Activated CD4-positive, alpha-beta T cell treated with anti-CD3 and anti-CD28 coated beads, Interleukin-10, Interleukin-2, amounts not matched to agents 100 ng/mL and 50 ng/mL, durations not matched to agents 16 hours and 8 hours (primary cell): Measurements from ENCODE around the gene PPP2CA.
A peak's percentile ranks its signal among the peaks of the same experiment; 100 is the strongest.
"Not testable (repeated sequence)": the region's sequence is repeated elsewhere in the genome, so short reads cannot be mapped to it uniquely, and the experiment has no call there.

Experiments
- DNase-seq: peaks from one replicate; pipeline ENCODE4 v3.0.0-alpha.2; 2020

PPP2CA gene

DNA sequence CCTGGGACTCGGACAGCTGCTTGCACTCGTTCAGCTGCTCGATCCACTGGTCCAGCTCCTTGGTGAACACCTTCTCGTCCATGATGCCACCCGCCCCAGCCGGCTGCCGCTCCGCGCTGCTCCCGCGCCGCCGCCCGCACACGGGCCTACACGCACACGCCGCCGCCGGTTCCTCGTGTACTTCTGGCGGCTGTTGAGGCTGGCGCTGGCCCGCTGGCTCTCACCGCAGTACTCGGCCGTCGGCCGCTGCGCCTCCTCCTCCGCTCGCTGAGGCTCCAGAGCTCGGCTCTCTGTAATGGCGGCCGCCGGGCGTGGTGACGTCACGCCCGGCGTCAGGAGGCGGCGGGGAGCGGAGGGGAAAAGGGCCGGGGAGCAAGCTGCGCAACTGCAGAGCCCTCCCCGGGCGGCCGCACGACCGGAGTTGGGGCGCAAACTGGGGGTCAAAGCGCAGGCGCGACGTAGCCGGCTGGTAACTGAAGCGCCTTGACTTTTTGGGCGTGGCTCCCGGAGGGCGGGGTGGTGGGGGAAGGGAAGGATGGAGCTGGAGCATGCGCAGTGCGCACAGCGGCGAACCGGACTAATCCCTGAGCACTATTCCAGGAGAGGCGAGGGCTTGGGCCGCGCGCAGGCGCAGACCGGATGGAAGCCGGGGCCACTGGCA is at the start of gene PPP2CA:
Gene PPP2CA (minus strand): TSS at position 294 of the 661 bp plus-strand sequence. CDS start 212 bp downstream, at position 82.
- DNase-seq, result peak; percentile 99

- no peak for DNase-seq
Measured at GRCh38 chr5:134273642-134274395, 47.9 kb upstream of the PPP2CA start.

DNA sequence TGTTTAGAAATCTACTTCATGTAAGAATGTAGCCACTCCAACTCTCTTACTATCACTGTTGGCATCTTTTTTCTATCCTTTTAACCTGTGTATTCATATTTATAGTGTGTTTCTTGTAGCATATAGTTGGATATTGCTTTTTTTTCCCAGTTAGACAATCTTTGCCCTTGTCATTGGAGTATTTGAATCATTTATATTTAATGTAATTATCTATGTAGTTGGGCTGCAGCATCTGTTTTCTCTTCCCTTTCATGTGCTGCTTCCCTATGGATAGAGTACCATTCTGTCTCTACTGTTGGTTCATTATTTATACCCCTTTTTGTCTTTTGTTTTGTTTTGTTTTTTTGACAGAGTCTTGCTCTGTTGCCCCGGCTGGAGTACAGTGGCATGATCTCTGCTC is 45.2 kb upstream of the PPP2CA start:
- DNase-seq, result no peak

- no peak for DNase-seq
Measured at GRCh38 chr5:134268919-134269318, 43.0 kb upstream of the PPP2CA start.

GRCh38 chr5:134268019-134268601 is 42.2 kb upstream of the PPP2CA start:
- DNase-seq, result no peak

DNA sequence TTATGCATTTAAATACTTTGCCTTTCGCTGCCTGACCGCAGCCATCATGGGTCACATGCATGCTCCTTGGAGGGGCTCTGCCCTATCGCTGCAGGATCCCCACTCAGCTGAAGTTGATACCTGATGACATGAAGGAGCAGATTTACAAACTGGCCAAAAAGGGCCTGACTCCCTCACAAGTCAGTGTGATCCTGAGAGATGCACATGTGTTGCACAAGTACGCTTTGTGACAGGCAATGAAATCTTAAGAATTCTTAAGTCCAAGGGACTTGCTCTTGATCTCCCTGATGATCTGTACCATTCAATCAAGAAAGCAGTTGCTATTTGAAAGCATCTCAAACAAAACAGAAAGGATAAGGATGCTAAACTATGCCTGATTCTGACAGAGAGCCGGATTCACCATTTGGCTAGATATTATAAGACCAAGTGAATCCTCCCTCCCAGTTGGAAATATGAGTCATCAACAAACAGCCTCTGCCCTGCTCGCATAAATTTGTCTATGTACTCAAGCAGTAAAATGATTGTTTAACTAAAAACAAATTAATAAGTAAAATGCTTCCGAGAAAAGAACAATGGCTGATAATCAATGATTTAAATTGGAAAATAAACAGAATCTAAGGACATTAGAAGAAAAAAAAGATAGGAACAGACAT is 41.6 kb upstream of the PPP2CA start:
- no peak for DNase-seq

DNA sequence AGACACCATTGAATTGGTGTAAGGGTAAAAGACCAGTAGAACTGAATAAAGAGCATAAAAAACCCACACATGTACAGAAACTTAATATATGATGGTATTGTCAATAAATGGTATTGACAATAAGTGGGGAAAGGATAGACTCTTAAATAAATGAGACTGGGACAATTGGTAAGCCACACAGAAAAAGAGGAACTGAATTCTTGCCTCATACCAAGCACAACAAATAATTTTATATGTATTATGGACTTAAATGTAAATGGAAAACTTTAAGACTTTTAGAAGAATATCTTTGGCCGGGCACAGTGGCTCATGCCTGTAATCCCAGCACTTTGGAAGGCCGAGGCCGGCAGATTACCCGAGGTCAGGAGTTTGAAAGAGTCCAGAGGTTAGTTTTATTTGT is 37.9 kb upstream of the PPP2CA start:
- no peak for DNase-seq

GRCh38 chr5:134262629-134263028 is 36.8 kb upstream of the PPP2CA start:
- not testable (repeated sequence) for DNase-seq

DNA sequence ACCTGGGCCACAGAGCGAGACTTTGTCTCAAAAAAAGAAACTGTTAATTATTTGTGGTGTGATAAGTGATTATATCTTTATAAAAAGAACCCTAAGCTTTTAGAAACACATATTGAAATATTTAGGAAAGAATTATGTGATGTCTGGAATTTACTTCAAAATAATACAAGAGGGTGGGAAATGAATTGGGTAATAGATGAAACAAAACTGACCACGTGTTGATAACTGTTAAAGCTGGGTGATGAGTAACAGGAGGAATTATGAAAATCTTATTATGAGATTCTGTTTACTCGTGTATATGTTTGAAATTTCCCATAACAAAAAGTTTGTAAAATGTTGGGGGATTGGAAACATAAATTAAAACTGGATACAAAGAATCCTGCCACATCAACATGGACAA is 33.0 kb upstream of the PPP2CA start:
- no peak for DNase-seq

DNA sequence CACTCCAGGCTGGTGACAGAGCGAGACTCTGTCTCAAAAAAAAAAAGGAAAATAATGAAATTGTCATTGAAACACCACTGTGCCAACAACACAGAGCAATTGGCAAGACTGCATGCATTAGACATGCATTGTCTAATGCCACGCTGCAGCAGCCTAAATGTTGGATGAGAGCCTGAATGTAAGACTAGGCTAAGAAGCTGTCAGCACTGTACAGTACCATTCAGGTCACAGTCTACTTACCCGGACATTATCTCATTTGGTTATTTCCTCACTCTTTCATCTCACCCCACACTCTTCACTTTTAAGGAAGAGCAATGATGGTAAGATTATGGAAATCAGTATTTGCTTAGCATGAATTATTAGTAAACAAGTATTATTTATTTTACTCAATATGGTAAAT is 31.3 kb upstream of the PPP2CA start:
- DNase-seq, result no peak

DNA sequence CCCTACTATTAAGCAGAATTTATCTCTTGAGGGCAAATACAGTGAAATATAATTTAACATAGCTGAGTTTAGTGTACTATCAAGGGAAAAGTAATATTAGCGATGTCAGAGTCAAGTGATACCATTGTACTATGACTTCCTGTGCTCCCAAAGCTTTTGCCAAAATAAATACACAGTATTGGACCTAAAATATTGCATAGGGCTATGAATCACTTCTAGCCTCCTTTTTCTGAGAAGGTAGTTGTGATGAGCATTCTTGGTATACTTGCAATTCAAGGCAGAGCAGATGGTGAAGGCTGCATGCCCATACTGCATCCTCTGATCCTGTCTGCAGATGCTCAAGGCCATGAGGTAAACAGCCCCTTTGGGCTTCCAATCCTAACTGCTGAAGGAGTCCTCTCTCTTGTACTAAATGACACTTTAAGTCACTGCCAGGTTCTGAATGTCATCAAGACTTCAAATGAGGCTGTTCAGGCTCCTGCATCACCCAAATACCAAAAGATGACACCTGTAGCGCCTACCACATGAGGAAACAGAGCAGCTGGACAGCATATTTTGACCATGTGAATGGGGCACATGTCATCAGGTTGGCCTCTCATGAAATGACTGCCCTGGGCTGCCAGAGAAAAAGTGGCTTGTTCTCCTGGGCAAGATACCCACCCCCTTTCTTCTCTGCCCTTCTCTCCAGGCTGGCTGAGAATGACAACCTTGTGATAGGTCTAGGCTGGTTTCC is 29.7 kb upstream of the PPP2CA start:
- no peak for DNase-seq

- not testable (repeated sequence) for DNase-seq
Measured at GRCh38 chr5:134253368-134254153, 27.7 kb upstream of the PPP2CA start.

- DNase-seq, result no peak
Measured at GRCh38 chr5:134252671-134253070, 26.8 kb upstream of the PPP2CA start.

GRCh38 chr5:134250949-134251348 is 25.1 kb upstream of the PPP2CA start:
- DNase-seq, result no peak

- DNase-seq, result no peak
Measured at GRCh38 chr5:134249469-134250379, 23.9 kb upstream of the PPP2CA start.

- DNase-seq, result no peak
Measured at GRCh38 chr5:134248256-134248655, 22.4 kb upstream of the PPP2CA start.

DNA sequence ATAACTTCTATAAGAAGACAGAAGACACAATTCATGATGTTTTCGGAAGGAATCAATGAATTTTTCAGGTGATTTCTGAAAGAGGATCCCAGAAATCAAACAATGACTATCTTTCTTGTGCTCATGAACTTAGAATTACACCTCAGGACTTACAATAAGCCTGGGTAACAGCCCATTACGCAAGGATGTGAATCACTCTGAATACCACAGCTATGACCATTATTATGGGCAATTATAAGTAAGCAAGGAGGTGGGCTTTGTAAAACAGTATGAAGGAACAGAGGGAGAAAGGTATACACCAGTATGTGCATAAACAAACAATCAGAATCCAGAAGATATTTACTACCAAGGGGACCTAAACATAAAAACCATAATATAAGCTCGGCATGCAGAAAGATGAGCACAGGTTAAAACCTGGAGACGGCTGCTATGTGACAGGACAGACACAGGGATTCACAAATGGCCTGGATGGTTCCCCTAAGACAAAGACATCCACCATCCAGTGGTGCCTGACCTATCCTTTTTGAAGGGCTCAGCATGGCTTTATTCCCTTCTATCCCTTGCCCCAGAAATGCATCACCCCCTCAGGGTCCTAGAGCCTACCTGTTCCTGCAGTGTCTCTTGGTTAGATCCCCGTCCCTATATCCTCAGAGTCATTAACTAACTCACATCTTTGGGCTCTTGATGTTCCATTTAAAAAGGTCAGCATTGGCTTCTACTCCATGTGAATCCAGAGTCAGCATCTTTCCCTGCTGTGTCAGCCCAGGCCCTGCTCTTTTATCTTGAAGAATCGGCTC is 21.8 kb upstream of the PPP2CA start:
- no peak for DNase-seq

DNA sequence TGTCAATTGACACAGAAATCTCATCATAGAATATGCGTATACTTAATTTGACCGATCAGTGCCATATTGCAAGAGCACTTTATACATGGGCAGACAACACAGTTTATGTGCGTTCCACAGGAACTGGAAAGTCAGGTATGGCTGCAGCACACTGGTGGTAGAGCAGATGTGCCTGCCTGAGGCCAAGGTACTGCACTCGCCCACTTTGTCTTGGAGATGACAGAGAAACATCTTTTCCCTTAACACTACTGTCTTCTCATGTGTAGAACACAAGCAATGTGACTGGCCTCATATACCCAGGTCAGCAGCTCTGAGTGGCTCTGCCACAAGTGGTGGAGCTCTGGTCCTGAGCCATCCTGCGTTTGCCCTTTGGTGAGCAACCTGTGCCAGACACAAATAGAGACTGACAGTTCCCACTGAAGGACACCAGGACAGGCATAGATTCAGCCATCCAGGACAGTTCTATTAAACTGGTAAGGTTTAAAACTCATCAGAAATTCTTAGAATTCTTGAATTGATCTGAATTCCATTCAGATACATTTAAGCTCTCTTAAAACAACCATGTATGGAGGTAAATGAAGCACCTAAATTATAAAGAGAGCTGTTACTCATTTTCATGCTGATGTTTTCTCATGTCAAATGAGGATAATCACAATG is 21.0 kb upstream of the PPP2CA start:
- no peak for DNase-seq

- DNase-seq, result no peak
Measured at GRCh38 chr5:134245692-134246091, 19.8 kb upstream of the PPP2CA start.
